Amniotic epithelial cell (primary cell): ENCODE measurements around the gene TBC1D22A.
A peak's percentile ranks its signal among the peaks of the same experiment; 100 is the strongest.

Experiments
- DNase-seq: peaks from one replicate; pipeline ENCODE4 v3.0.0-alpha.2; 2010; ENCODE audit warnings: low read depth

Gene TBC1D22A

GRCh38 chr22:46934746-46935491 lies 172.5 kb downstream of the TBC1D22A start:
- peak; percentile 99 for DNase-seq

- DNase-seq = peak; percentile 58
Measured at GRCh38 chr22:46935506-46936377, 173.3 kb downstream of the TBC1D22A start.

GRCh38 chr22:46936378-46936903 lies 174.0 kb downstream of the TBC1D22A start:
- no peak for DNase-seq

GRCh38 chr22:46937185-46937584 lies 174.7 kb downstream of the TBC1D22A start:
- DNase-seq = no peak

GRCh38 chr22:46937939-46938338 lies 175.5 kb downstream of the TBC1D22A start:
- DNase-seq = no peak

GRCh38 chr22:46941968-46942798 lies 179.7 kb downstream of the TBC1D22A start:
- DNase-seq = no peak

GRCh38 chr22:46942799-46943785 lies 180.6 kb downstream of the TBC1D22A start:
- no peak for DNase-seq

GRCh38 chr22:46945481-46945880 lies 183.0 kb downstream of the TBC1D22A start:
- DNase-seq = no peak

GRCh38 chr22:46946383-46946962 lies 184.0 kb downstream of the TBC1D22A start:
- no peak for DNase-seq

GRCh38 chr22:46947516-46948257 lies 185.2 kb downstream of the TBC1D22A start:
- DNase-seq = no peak

GRCh38 chr22:46948411-46949144 lies 186.1 kb downstream of the TBC1D22A start:
- DNase-seq = no peak

GRCh38 chr22:46951350-46951749 lies 188.9 kb downstream of the TBC1D22A start:
- DNase-seq = no peak

GRCh38 chr22:46951973-46952372 lies 189.5 kb downstream of the TBC1D22A start:
- DNase-seq = no peak

- DNase-seq = peak; percentile 19
Measured at GRCh38 chr22:46953968-46954765, 191.7 kb downstream of the TBC1D22A start.

GRCh38 chr22:46954781-46955180 lies 192.3 kb downstream of the TBC1D22A start:
- DNase-seq = no peak

GRCh38 chr22:46956498-46957215 lies 194.2 kb downstream of the TBC1D22A start:
- no peak for DNase-seq

GRCh38 chr22:46957521-46957920 lies 195.1 kb downstream of the TBC1D22A start:
- no peak for DNase-seq
